Measurements from ENCODE around the gene NFAM1. TPM values are rescaled to one million over a fixed set of nuclear protein-coding genes. Genes with fewer than 3 reads are reported as not detected.

NFAM1 gene
- total and polyA plus RNA-seq, 2 of the 13 experiments (the other 11 are each of a cell fraction or from before 2014, with no cell fraction given) = 0.03 TPM; not detected in 1

DNA sequence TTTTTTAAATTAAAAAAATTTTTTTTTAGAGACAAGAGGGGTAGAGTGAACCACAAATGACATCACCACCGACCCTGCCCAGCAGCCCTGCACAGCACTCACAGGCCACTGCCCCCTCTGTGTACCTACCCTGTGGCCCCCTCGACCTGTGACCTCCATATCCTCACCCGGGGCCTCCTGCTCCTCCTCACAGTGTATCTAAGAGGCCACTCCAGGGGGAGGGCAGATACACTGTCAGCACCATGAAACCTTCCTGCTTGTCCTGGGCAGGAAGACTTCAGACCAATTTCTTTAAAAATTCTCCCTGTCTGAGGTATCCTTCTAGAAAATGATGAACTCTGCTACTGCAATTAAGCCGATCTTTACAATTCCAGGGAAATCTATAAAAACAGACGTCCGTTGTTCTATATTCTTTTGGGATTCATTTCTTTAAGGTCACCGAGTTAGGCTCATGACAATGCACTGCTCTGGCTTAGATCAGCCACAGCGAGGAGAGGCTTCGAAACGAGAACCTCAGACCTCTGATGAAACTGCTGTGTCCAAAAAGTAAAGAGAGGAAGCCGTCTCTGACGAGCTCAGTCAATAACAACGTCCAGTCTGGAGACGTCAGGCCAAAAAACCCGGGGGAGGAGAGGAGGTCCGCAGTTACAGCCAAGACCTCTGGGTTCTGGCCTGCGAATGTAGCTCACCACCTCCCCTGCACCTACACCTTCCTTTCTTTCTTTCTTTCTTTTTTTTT, 17.5 kb downstream of the NFAM1 start (continued):
- TF ChIP-seq, protein P1, sequence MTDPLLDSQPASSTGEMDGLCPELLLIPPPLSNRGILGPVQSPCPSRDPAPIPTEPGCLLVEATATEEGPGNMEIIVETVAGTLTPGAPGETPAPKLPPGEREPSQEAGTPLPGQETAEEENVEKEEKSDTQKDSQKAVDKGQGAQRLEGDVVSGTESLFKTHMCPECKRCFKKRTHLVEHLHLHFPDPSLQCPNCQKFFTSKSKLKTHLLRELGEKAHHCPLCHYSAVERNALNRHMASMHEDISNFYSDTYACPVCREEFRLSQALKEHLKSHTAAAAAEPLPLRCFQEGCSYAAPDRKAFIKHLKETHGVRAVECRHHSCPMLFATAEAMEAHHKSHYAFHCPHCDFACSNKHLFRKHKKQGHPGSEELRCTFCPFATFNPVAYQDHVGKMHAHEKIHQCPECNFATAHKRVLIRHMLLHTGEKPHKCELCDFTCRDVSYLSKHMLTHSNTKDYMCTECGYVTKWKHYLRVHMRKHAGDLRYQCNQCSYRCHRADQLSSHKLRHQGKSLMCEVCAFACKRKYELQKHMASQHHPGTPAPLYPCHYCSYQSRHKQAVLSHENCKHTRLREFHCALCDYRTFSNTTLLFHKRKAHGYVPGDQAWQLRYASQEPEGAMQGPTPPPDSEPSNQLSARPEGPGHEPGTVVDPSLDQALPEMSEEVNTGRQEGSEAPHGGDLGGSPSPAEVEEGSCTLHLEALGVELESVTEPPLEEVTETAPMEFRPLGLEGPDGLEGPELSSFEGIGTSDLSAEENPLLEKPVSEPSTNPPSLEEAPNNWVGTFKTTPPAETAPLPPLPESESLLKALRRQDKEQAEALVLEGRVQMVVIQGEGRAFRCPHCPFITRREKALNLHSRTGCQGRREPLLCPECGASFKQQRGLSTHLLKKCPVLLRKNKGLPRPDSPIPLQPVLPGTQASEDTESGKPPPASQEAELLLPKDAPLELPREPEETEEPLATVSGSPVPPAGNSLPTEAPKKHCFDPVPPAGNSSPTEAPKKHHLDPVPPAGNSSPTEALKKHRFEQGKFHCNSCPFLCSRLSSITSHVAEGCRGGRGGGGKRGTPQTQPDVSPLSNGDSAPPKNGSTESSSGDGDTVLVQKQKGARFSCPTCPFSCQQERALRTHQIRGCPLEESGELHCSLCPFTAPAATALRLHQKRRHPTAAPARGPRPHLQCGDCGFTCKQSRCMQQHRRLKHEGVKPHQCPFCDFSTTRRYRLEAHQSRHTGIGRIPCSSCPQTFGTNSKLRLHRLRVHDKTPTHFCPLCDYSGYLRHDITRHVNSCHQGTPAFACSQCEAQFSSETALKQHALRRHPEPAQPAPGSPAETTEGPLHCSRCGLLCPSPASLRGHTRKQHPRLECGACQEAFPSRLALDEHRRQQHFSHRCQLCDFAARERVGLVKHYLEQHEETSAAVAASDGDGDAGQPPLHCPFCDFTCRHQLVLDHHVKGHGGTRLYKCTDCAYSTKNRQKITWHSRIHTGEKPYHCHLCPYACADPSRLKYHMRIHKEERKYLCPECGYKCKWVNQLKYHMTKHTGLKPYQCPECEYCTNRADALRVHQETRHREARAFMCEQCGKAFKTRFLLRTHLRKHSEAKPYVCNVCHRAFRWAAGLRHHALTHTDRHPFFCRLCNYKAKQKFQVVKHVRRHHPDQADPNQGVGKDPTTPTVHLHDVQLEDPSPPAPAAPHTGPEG (CRISPR knock-in tag; IDR thresholded peaks at IDR 0.05) = no peak
- TF ChIP-seq, protein P2, sequence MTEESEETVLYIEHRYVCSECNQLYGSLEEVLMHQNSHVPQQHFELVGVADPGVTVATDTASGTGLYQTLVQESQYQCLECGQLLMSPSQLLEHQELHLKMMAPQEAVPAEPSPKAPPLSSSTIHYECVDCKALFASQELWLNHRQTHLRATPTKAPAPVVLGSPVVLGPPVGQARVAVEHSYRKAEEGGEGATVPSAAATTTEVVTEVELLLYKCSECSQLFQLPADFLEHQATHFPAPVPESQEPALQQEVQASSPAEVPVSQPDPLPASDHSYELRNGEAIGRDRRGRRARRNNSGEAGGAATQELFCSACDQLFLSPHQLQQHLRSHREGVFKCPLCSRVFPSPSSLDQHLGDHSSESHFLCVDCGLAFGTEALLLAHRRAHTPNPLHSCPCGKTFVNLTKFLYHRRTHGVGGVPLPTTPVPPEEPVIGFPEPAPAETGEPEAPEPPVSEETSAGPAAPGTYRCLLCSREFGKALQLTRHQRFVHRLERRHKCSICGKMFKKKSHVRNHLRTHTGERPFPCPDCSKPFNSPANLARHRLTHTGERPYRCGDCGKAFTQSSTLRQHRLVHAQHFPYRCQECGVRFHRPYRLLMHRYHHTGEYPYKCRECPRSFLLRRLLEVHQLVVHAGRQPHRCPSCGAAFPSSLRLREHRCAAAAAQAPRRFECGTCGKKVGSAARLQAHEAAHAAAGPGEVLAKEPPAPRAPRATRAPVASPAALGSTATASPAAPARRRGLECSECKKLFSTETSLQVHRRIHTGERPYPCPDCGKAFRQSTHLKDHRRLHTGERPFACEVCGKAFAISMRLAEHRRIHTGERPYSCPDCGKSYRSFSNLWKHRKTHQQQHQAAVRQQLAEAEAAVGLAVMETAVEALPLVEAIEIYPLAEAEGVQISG (CRISPR knock-in tag; IDR thresholded peaks at IDR 0.05) = no peak
- TF ChIP-seq, protein P3, sequence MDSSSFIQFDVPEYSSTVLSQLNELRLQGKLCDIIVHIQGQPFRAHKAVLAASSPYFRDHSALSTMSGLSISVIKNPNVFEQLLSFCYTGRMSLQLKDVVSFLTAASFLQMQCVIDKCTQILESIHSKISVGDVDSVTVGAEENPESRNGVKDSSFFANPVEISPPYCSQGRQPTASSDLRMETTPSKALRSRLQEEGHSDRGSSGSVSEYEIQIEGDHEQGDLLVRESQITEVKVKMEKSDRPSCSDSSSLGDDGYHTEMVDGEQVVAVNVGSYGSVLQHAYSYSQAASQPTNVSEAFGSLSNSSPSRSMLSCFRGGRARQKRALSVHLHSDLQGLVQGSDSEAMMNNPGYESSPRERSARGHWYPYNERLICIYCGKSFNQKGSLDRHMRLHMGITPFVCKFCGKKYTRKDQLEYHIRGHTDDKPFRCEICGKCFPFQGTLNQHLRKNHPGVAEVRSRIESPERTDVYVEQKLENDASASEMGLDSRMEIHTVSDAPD (CRISPR knock-in tag; IDR thresholded peaks at IDR 0.05) = no peak
- TF ChIP-seq RARA (CRISPR knock-in tag; IDR thresholded peaks at IDR 0.05) (peak; percentile 70), CBX5 (CRISPR knock-in tag; IDR thresholded peaks at IDR 0.05; ENCODE audit: borderline replicate concordance) (no peak), KLF6 (CRISPR knock-in tag; IDR thresholded peaks at IDR 0.05) (no peak), SP140L (CRISPR knock-in tag; IDR thresholded peaks at IDR 0.05; ENCODE audit: borderline replicate concordance) (no peak)
- TF ChIP-seq, protein P4, sequence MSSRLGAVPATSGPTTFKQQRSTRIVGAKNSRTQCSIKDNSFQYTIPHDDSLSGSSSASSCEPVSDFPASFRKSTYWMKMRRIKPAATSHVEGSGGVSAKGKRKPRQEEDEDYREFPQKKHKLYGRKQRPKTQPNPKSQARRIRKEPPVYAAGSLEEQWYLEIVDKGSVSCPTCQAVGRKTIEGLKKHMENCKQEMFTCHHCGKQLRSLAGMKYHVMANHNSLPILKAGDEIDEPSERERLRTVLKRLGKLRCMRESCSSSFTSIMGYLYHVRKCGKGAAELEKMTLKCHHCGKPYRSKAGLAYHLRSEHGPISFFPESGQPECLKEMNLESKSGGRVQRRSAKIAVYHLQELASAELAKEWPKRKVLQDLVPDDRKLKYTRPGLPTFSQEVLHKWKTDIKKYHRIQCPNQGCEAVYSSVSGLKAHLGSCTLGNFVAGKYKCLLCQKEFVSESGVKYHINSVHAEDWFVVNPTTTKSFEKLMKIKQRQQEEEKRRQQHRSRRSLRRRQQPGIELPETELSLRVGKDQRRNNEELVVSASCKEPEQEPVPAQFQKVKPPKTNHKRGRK (CRISPR knock-in tag; IDR thresholded peaks at IDR 0.05) = no peak
- TF ChIP-seq, protein P5, sequence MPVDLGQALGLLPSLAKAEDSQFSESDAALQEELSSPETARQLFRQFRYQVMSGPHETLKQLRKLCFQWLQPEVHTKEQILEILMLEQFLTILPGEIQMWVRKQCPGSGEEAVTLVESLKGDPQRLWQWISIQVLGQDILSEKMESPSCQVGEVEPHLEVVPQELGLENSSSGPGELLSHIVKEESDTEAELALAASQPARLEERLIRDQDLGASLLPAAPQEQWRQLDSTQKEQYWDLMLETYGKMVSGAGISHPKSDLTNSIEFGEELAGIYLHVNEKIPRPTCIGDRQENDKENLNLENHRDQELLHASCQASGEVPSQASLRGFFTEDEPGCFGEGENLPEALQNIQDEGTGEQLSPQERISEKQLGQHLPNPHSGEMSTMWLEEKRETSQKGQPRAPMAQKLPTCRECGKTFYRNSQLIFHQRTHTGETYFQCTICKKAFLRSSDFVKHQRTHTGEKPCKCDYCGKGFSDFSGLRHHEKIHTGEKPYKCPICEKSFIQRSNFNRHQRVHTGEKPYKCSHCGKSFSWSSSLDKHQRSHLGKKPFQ (CRISPR knock-in tag; IDR thresholded peaks at IDR 0.05; ENCODE audit: insufficient replicate concordance) = no peak
- TF ChIP-seq, protein P6, sequence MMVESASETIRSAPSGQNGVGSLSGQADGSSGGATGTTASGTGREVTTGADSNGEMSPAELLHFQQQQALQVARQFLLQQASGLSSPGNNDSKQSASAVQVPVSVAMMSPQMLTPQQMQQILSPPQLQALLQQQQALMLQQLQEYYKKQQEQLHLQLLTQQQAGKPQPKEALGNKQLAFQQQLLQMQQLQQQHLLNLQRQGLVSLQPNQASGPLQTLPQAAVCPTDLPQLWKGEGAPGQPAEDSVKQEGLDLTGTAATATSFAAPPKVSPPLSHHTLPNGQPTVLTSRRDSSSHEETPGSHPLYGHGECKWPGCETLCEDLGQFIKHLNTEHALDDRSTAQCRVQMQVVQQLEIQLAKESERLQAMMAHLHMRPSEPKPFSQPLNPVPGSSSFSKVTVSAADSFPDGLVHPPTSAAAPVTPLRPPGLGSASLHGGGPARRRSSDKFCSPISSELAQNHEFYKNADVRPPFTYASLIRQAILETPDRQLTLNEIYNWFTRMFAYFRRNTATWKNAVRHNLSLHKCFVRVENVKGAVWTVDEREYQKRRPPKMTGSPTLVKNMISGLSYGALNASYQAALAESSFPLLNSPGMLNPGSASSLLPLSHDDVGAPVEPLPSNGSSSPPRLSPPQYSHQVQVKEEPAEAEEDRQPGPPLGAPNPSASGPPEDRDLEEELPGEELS (CRISPR knock-in tag; IDR thresholded peaks at IDR 0.05) = 0 out of 2 replicates have a peak, but pooled peaks have one; percentile 29
